Tibial artery (tissue), 4 donors: ENCODE measurements around the gene CPEB3.
"Not testable (repeated sequence)": the region's sequence is repeated elsewhere in the genome, so short reads cannot be mapped to it uniquely, and the experiment has no call there.

Experiments used
- DNase-seq, 2 donors: peaks; one replicate each; pipeline ENCODE4 v3.0.0-alpha.2; 2019
- H3K27ac ChIP-seq, 2 donors: fragments of 200-600 bp; sonication (generic) in 1 of 2; 1 replicate in 1 of 2; 2 replicates in 1 of 2; pipeline ENCODE4 v1.5.1; 2018 to 2019; ENCODE audit warnings: mild to moderate bottlenecking in 1 of 2
- H3K27me3 ChIP-seq, 2 donors: fragments of 200-600 bp; sonication (generic) in 1 of 2; one replicate each; pipeline versions ENCODE4 v1.5.1 to v1.6.0; 2016 to 2019
- H3K36me3 ChIP-seq, 3 donors: fragments of 200-600 bp; sonication (generic) in 2 of 3; one replicate each; pipeline ENCODE4 v1.5.1; 2016 to 2019; ENCODE audit warnings: mild to moderate bottlenecking in 2 of 3
- H3K4me1 ChIP-seq, 4 donors: fragments of 200-600 bp; sonication (generic) in 2 of 4; 1 replicate in 3 of 4; 2 replicates in 1 of 4; pipeline ENCODE4 v1.5.1; 2016 to 2019
- H3K4me3 ChIP-seq, 2 donors: fragments of 200-600 bp; sonication (generic) in 1 of 2; 1 replicate in 1 of 2; 2 replicates in 1 of 2; pipeline ENCODE4 v1.5.1; 2018 to 2019; ENCODE audit warnings: mild to moderate bottlenecking in 2 of 2
- H3K9me3 ChIP-seq, 3 donors: fragments of 200-600 bp; sonication (generic) in 1 of 3; one replicate each; pipeline ENCODE4 v1.5.1; 2016 to 2019
- intact Hi-C: fragments of 100-400 bp; cut with DNase I; formaldehyde crosslinking; loops from one replicate; pipeline ENCODE4 v1.15.0; 2023; ENCODE audit warnings: low total_unique reads
- TF ChIP-seq, protein P1 (sequence below), 2 experiments: fragments of 200-600 bp in 1 of 2; fragments of 450-650 bp in 1 of 2; IDR thresholded peaks; one replicate each; pipeline ENCODE4 v1.5.1; 2017 to 2019; ENCODE audit warnings: antibody characterized with exemption in 2 of 2, mild to moderate bottlenecking in 1 of 2, moderate library complexity in 1 of 2

The CPEB3 gene

GRCh38 chr10:92038949-92039348 lies 251.9 kb downstream of the CPEB3 start:
- Histone ChIP-seq H3K36me3 (peaks cover 0 to 11% (median 6%) of the 10 kb centered on the region in 3 donors), H3K9me3 (no peaks in the 10 kb centered on the region), H3K27ac (no peak overlapping the region), H3K27me3 (no peaks in the 10 kb centered on the region), H3K4me1 (no peaks in the 10 kb centered on the region), H3K4me3 (no peak overlapping the region)
- TF ChIP-seq, protein P1, sequence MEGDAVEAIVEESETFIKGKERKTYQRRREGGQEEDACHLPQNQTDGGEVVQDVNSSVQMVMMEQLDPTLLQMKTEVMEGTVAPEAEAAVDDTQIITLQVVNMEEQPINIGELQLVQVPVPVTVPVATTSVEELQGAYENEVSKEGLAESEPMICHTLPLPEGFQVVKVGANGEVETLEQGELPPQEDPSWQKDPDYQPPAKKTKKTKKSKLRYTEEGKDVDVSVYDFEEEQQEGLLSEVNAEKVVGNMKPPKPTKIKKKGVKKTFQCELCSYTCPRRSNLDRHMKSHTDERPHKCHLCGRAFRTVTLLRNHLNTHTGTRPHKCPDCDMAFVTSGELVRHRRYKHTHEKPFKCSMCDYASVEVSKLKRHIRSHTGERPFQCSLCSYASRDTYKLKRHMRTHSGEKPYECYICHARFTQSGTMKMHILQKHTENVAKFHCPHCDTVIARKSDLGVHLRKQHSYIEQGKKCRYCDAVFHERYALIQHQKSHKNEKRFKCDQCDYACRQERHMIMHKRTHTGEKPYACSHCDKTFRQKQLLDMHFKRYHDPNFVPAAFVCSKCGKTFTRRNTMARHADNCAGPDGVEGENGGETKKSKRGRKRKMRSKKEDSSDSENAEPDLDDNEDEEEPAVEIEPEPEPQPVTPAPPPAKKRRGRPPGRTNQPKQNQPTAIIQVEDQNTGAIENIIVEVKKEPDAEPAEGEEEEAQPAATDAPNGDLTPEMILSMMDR (IDR thresholded peaks at IDR 0.05), result no peak
- intact Hi-C loops, result no loop called here
- DNase-seq, result no peak

GRCh38 chr10:92033070-92033469 lies 257.8 kb downstream of the CPEB3 start:
- H3K4me1 ChIP-seq, intact Hi-C loops, DNase-seq, H3K27ac ChIP-seq, H3K9me3 ChIP-seq, H3K4me3 ChIP-seq, H3K27me3 ChIP-seq: not testable (repeated sequence)
- peaks cover 40 to 51% (median 49%) of the 10 kb centered on the region in 3 donors for H3K36me3 ChIP-seq

- Histone ChIP-seq H3K27ac (no peak overlapping the region), H3K4me1 (no peaks in the 10 kb centered on the region)
These were observed 259.3 kb downstream of the CPEB3 start for GRCh38 chr10:92031580-92031979.

DNA sequence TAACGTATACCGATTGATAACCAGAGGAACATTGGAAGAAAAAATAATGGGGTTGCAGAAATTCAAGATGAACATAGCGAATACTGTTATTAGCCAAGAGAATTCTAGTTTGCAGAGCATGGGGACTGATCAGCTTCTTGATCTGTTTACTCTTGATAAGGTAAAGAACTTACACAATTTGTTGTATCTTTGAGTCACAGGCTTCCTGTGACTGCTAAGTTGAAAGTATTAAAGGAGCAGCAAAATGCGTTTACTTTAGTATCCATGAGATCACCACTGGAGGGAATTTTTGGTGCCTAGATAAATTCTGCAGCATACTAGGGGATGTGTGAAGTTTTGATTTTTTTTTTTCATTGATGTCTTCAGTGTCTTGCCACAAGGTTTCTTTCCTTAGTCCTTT lies 263.7 kb downstream of the CPEB3 start:
- Histone ChIP-seq H3K4me3 (no peak overlapping the region), H3K9me3 (no peaks in the 10 kb centered on the region), H3K4me1 (no peaks in the 10 kb centered on the region), H3K36me3 (peaks cover 61 to 89% (median 84%) of the 10 kb centered on the region in 3 donors), H3K27me3 (no peaks in the 10 kb centered on the region), H3K27ac (no peak overlapping the region)
- TF ChIP-seq, protein P1 (IDR thresholded peaks at IDR 0.05), result no peak
- intact Hi-C loops, result no loop called here
- DNase-seq, result no peak

More at GRCh38 chr10:92031580-92031979, 259.3 kb downstream of the CPEB3 start:
- Histone ChIP-seq H3K4me3 (no peak overlapping the region), H3K27me3 (no peaks in the 10 kb centered on the region), H3K36me3 (peaks cover 52 to 66% (median 64%) of the 10 kb centered on the region in 3 donors), H3K9me3 (no peaks in the 10 kb centered on the region)
- TF ChIP-seq, protein P1 (IDR thresholded peaks at IDR 0.05), result no peak
- intact Hi-C loops, result no loop called here
- no peak for DNase-seq

GRCh38 chr10:92025340-92025739 lies 265.5 kb downstream of the CPEB3 start:
- H3K27me3 ChIP-seq, H3K4me3 ChIP-seq, intact Hi-C loops, DNase-seq, H3K27ac ChIP-seq, H3K9me3 ChIP-seq, H3K4me1 ChIP-seq: not testable (repeated sequence)
- H3K36me3 ChIP-seq, result peaks cover 52 to 92% (median 75%) of the 10 kb centered on the region in 3 donors

- intact Hi-C loops, result no loop called here
- no peak overlapping the region for H3K4me3 ChIP-seq
- peaks cover 47 to 93% (median 72%) of the 10 kb centered on the region in 3 donors for H3K36me3 ChIP-seq
- H3K27ac ChIP-seq, result no peak overlapping the region
- no peaks in the 10 kb centered on the region for H3K27me3 ChIP-seq
- H3K4me1 ChIP-seq, result no peaks in the 10 kb centered on the region
- H3K9me3 ChIP-seq, result no peaks in the 10 kb centered on the region
- no peak for DNase-seq
- TF ChIP-seq, protein P1 (IDR thresholded peaks at IDR 0.05), result no peak
These were observed 266.2 kb downstream of the CPEB3 start for GRCh38 chr10:92024700-92025099.

- H3K36me3 ChIP-seq, result peaks cover 53 to 83% (median 75%) of the 10 kb centered on the region in 3 donors
- TF ChIP-seq, protein P1 (IDR thresholded peaks at IDR 0.05), result no peak
These were observed 276.3 kb downstream of the CPEB3 start for GRCh38 chr10:92014620-92015019.

More at GRCh38 chr10:92014620-92015019, 276.3 kb downstream of the CPEB3 start:
- Histone ChIP-seq H3K9me3 (no peaks in the 10 kb centered on the region), H3K4me3 (no peak overlapping the region), H3K4me1 (no peaks in the 10 kb centered on the region), H3K27ac (no peak overlapping the region), H3K27me3 (no peaks in the 10 kb centered on the region)
- intact Hi-C loops, result no loop called here
- DNase-seq, result no peak
